HepG2 (cell line): ENCODE measurements around the gene HDGF. TPM values are rescaled to one million over a fixed set of nuclear protein-coding genes. Genes with fewer than 3 reads are reported as not detected.
A peak's percentile ranks its signal among the peaks of the same experiment; 100 is the strongest.

ENCODE experiments used
- ATAC-seq: fragments of 200-7000 bp; cut with Tn5 transposase; 3 replicates; pipeline ENCODE4 v1.9.1; 2020; ENCODE audit warnings: mild to moderate bottlenecking, moderate library complexity
- BruUV-seq: library from RNA; stranded (reverse); fragments of 400-500 nt; replicated peaks from 2 replicates; lab custom pipeline; 2021; lab: Mats Ljungman, UMichigan
- CTCF ChIA-PET: fragments of 300-600 bp; formaldehyde crosslinking; extraction: SDS; loops from one replicate; lab custom pipeline; 2021; ENCODE audit warnings: low total read pairs, inconsistent platforms, low intra/inter-chr PET ratio; lab: Yijun Ruan, JAX
- POLR2A ChIA-PET: fragments of 350-600 bp; sonication (Branson Sonifier 250); formaldehyde crosslinking; loops from one replicate; lab custom pipeline; 2020; ENCODE audit warnings: antibody characterized with exemption, inconsistent platforms; lab: Yijun Ruan, JAX
- DNase-seq: peaks from one replicate; pipeline ENCODE4 v3.0.0-alpha.2; 2015; ENCODE audit warnings: low spot score
- FAIRE-seq: peaks from 3 replicates; lab custom pipeline; 2011; peaks lifted over from hg19 to GRCh38; lab: Jason Lieb, UNC
- H2AFZ ChIP-seq: one replicate; pipeline ENCODE4 v1.6.1; 2011; ENCODE audit warnings: low read length, inconsistent platforms
- H3K27ac ChIP-seq: fragments of 300-600 bp; 3 replicates; pipeline ENCODE4 v1.8.0; 2011; ENCODE audit warnings: mixed run types, mild to moderate bottlenecking, mixed read lengths, low read length, inconsistent platforms; ENCODE audit not compliant: insufficient read depth; ENCODE audit errors: extremely low read length
- H3K27me3 ChIP-seq, 2 experiments: fragments of 200-600 bp in 1 of 2; 2 replicates in 1 of 2; 3 replicates in 1 of 2; pipeline versions ENCODE4 v1.6.0 to v1.8.0; 2011; ENCODE audit warnings: low read length in 2 of 2, mild to moderate bottlenecking in 2 of 2, moderate library complexity in 2 of 2, inconsistent platforms in 1 of 2; ENCODE audit not compliant: insufficient read depth in 2 of 2, control insufficient read depth in 1 of 2
- H3K36me3 ChIP-seq, 2 experiments: fragments of 200-600 bp in 1 of 2; replicated peaks in 1 of 2; 2 replicates in 1 of 2; 3 replicates in 1 of 2; pipeline versions ENCODE4 v1.5.1 to v1.8.0; 2011; ENCODE audit warnings: low read length in 2 of 2, inconsistent platforms in 1 of 2; ENCODE audit not compliant: insufficient read depth in 2 of 2, control insufficient read depth in 1 of 2
- H3K4me1 ChIP-seq: 2 replicates; pipeline ENCODE4 v1.5.1; 2012; ENCODE audit warnings: low read length, inconsistent platforms; ENCODE audit not compliant: insufficient read depth
- H3K4me2 ChIP-seq: 2 replicates; pipeline ENCODE4 v1.6.0; 2011; ENCODE audit warnings: low read depth, low read length, inconsistent platforms
- H3K4me3 ChIP-seq, 3 experiments: fragments of 200-600 bp in 1 of 3; sonication (generic), shearing (Covaris generic) in 1 of 3; replicated peaks in 1 of 3; 2 replicates each; pipeline ENCODE4 v1.5.1; 2011 to 2016; ENCODE audit warnings: low read length in 3 of 3, inconsistent platforms in 2 of 3, low read depth in 2 of 3, mild to moderate bottlenecking in 2 of 3, control low read depth in 1 of 3, mixed read lengths in 1 of 3; ENCODE audit not compliant: insufficient read depth in 1 of 3
- H3K79me2 ChIP-seq: one replicate; pipeline ENCODE4 v1.6.1; 2011; ENCODE audit warnings: low read length, inconsistent platforms; ENCODE audit not compliant: insufficient read depth
- H3K9ac ChIP-seq: 2 replicates; pipeline ENCODE4 v1.6.0; 2011; ENCODE audit warnings: mild to moderate bottlenecking, low read depth, low read length, inconsistent platforms; ENCODE audit not compliant: insufficient read depth
- H3K9me3 ChIP-seq: 2 replicates; pipeline ENCODE4 v1.5.1; 2012; ENCODE audit warnings: mild to moderate bottlenecking, low read length
- H4K20me1 ChIP-seq: 2 replicates; pipeline ENCODE4 v1.6.0; 2011; ENCODE audit warnings: inconsistent platforms, mild to moderate bottlenecking, low read length, moderate library complexity; ENCODE audit not compliant: insufficient read depth
- HNRNPH1 ChIP-seq: fragments of 200-400 bp; formaldehyde crosslinking; optimal IDR thresholded peaks from 2 replicates; pipeline ENCODE3; 2017; ENCODE audit warnings: mild to moderate bottlenecking, low read depth, low read length
- KLF16 ChIP-seq, 2 experiments: sonication (generic) in 1 of 2; formaldehyde crosslinking in 1 of 2; IDR thresholded peaks; 2 replicates each; pipeline versions ENCODE4 v1.6.1 to v1.8.0; 2016 to 2023; ENCODE audit warnings: missing genetic modification reagents in 2 of 2, missing compliant biosample characterization in 1 of 2
- KMT2B ChIP-seq: IDR thresholded peaks from 2 replicates; pipeline ENCODE4 v1.6.1; 2016; ENCODE audit warnings: missing genetic modification reagents, missing compliant biosample characterization
- PHF20 ChIP-seq: sonication (generic); formaldehyde crosslinking; IDR thresholded peaks from 2 replicates; pipeline ENCODE4 v1.5.0; 2020; ENCODE audit warnings: mild to moderate bottlenecking, missing genetic modification reagents
- REXO4 ChIP-seq: sonication (generic); formaldehyde crosslinking; IDR thresholded peaks from 2 replicates; pipeline ENCODE4 v1.8.0; 2022; ENCODE audit warnings: missing genetic modification reagents, mild to moderate bottlenecking, borderline replicate concordance
- TFDP2 ChIP-seq: sonication (generic); formaldehyde crosslinking; IDR thresholded peaks from 2 replicates; pipeline ENCODE4 v1.4.0; 2020; ENCODE audit warnings: missing genetic modification reagents
- ZNF101 ChIP-seq: sonication (generic); formaldehyde crosslinking; IDR thresholded peaks from 2 replicates; pipeline ENCODE4 v1.4.0; 2020; ENCODE audit warnings: mild to moderate bottlenecking, low read depth, missing genetic modification reagents, borderline replicate concordance
- ZNF44 ChIP-seq: sonication (generic); formaldehyde crosslinking; IDR thresholded peaks from 2 replicates; pipeline ENCODE4 v1.5.1; 2020; ENCODE audit warnings: mild to moderate bottlenecking, missing genetic modification reagents
- ZNF75D ChIP-seq: sonication (generic); formaldehyde crosslinking; IDR thresholded peaks from 2 replicates; pipeline ENCODE4 v1.8.1; 2023; ENCODE audit warnings: missing genetic modification reagents, mild to moderate bottlenecking, borderline replicate concordance
- ZSCAN29 ChIP-seq: sonication (generic); formaldehyde crosslinking; conservative IDR thresholded peaks from 2 replicates; pipeline ENCODE4 v1.4.0; 2020; ENCODE audit warnings: mild to moderate bottlenecking, missing genetic modification reagents
- WGBS: methylation state at CpG from one replicate; pipeline ENCODE4 v1.1.6; 2017; ENCODE audit warnings: low lambda C conversion rate; 5-methylcytosine and 5-hydroxymethylcytosine counted together
- in situ Hi-C: cut with HindIII; loops from 2 replicates; pipeline ENCODE4 v1.10.0; 2017; ENCODE audit warnings: low pct_unique_long_range_greater_than_20kb; ENCODE audit not compliant: extremely low pct_ligation_motif_present
- intact Hi-C: fragments of 100-400 bp; cut with micrococcal nuclease; formaldehyde crosslinking; loops from one replicate; pipeline ENCODE4 v1.10.0; 2022; ENCODE audit not compliant: unreplicated experiment
- polyA plus RNA-seq, 8 experiments: library from polyadenylated mRNA; depleted of rRNA in 3 of 8; stranded (reverse) in 7 of 8; unstranded in 1 of 8; fragments of >200 nt; fragmentation: Illumina TruSeq in 4 of 8; extraction: Trizol in 4 of 8; gene quantifications; 2 replicates each; pipeline versions ENCODE4 v1.2.1 to v1.2.3, GENCODE V29; 2011 to 2016; ENCODE audit warnings: low read depth in 4 of 8, missing spikeins in 1 of 8, mixed read lengths in 1 of 8; ENCODE audit not compliant: insufficient read depth in 1 of 8
- total RNA-seq, 5 experiments: library from RNA; depleted of rRNA; stranded (reverse); fragments of >200 nt; fragmentation: Illumina TruSeq; extraction: Trizol; gene quantifications; 2 replicates each; pipeline ENCODE4 v1.2.3, GENCODE V29; 2016; ENCODE audit warnings: low read depth in 1 of 5
- TF ChIP-seq, protein P1 (sequence below): sonication (generic); formaldehyde crosslinking; IDR thresholded peaks from 2 replicates; pipeline ENCODE4 v1.4.0; 2020; ENCODE audit warnings: mild to moderate bottlenecking, missing genetic modification reagents

The HDGF gene
- total and polyA plus RNA-seq, 2 of the 13 experiments (the other 11 are each of a cell fraction or from before 2014, with no cell fraction given), result 156 to 196 TPM

- TF ChIP-seq, protein P1, sequence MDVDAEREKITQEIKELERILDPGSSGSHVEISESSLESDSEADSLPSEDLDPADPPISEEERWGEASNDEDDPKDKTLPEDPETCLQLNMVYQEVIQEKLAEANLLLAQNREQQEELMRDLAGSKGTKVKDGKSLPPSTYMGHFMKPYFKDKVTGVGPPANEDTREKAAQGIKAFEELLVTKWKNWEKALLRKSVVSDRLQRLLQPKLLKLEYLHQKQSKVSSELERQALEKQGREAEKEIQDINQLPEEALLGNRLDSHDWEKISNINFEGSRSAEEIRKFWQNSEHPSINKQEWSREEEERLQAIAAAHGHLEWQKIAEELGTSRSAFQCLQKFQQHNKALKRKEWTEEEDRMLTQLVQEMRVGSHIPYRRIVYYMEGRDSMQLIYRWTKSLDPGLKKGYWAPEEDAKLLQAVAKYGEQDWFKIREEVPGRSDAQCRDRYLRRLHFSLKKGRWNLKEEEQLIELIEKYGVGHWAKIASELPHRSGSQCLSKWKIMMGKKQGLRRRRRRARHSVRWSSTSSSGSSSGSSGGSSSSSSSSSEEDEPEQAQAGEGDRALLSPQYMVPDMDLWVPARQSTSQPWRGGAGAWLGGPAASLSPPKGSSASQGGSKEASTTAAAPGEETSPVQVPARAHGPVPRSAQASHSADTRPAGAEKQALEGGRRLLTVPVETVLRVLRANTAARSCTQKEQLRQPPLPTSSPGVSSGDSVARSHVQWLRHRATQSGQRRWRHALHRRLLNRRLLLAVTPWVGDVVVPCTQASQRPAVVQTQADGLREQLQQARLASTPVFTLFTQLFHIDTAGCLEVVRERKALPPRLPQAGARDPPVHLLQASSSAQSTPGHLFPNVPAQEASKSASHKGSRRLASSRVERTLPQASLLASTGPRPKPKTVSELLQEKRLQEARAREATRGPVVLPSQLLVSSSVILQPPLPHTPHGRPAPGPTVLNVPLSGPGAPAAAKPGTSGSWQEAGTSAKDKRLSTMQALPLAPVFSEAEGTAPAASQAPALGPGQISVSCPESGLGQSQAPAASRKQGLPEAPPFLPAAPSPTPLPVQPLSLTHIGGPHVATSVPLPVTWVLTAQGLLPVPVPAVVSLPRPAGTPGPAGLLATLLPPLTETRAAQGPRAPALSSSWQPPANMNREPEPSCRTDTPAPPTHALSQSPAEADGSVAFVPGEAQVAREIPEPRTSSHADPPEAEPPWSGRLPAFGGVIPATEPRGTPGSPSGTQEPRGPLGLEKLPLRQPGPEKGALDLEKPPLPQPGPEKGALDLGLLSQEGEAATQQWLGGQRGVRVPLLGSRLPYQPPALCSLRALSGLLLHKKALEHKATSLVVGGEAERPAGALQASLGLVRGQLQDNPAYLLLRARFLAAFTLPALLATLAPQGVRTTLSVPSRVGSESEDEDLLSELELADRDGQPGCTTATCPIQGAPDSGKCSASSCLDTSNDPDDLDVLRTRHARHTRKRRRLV (CRISPR knock-in tag), result no peak
Observed at GRCh38 chr1:156726549-156727226, 24.8 kb downstream of the HDGF start (continued).

DNA sequence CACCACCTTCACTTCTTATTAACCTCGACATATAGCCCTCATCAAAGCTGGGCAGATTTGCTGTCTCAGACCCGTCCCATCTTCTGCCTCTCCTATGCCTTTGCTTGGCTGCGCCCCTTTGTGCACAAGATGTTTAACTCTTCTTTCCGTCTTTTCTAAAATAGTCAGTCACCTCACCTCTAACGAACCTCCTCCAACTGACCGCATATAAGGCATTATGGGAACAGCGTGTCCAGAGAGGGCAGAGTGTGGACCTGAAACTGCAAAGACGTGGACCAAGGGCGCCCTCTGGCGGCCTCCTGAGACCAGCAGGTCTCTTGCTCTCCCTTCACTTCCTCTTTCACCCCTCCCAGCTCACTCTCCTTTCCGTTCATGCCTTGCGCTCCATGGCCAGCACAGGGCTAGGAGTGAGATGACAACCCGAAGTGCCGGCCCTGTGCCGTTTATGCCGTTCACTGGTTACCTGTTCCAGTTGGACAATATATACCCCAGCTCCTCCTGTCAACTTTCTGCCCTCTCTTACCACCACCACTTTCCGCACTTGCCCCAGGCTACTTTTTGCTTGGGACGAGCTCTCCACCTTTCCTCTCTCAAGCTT lies 25.7 kb downstream of the HDGF start:
- ATAC-seq, result peak; percentile 80
- intact Hi-C loops, result loop anchor here (1.0 to 10.0 kb wide), 4 partner anchors 36 to 72 kb away; partner anchors contain the start of gene PRCC
- TF ChIP-seq KLF16 (CRISPR knock-in tag; IDR thresholded peaks at IDR 0.05), result peak in 1 of 2 experiments; percentile 9; a peak in 1 of 4 replicates
- no peak for TF ChIP-seq ZNF44 (CRISPR knock-in tag)
- TF ChIP-seq REXO4 (CRISPR knock-in tag), result no peak
- peak; percentile 62; the same call in 1 of the 2 replicates for TF ChIP-seq PHF20 (CRISPR knock-in tag)
- TF ChIP-seq ZNF101, result no peak
- no peak for TF ChIP-seq ZSCAN29 (CRISPR knock-in tag)
- no peak for TF ChIP-seq HNRNPH1
- 0 out of 2 replicates have a peak, but pooled peaks have one; percentile 27 for TF ChIP-seq TFDP2
- no peak for TF ChIP-seq ZNF75D (CRISPR knock-in tag)
- no peak for TF ChIP-seq KMT2B (CRISPR knock-in tag)

More for the DNA sequence above, 25.7 kb downstream of the HDGF start:
- no peaks in the 10 kb centered on the region for H3K9me3 ChIP-seq
- H3K27me3 ChIP-seq, result no peaks in the 10 kb centered on the region; a peak in 1 of 5 replicates
- CTCF ChIA-PET, result interaction anchor here (1.1 to 5.7 kb wide), 9 partner anchors 11 to 99 kb away, joined by 3 to 119 read pairs (median 6); partner anchors contain the start of gene CRABP2
- peaks cover 17% of the 10 kb centered on the region for H4K20me1 ChIP-seq
- BruUV-seq, result no TSS peak
- DNase-seq (peak; percentile 84), FAIRE-seq (peak; percentile 72)
- H2AFZ ChIP-seq, result no peak overlapping the region
- peaks cover 49% of the 10 kb centered on the region for H3K4me1 ChIP-seq
- peak overlapping the region; percentile 46 to 100 (median 98); a peak in 5 of 6 replicates for H3K4me3 ChIP-seq
- H3K79me2 ChIP-seq, result peaks cover 59% of the 10 kb centered on the region
- peak overlapping the region; percentile 97 for H3K4me2 ChIP-seq
- 20% methylated on average over 18 of the region's 18 CpGs for WGBS
- H3K9ac ChIP-seq, result peak overlapping the region; percentile 89
- H3K27ac ChIP-seq, result no peak overlapping the region
- POLR2A ChIA-PET, result interaction anchor here (0.6 to 5.7 kb wide), 11 partner anchors 15 to 134 kb away, joined by 3 to 100 read pairs (median 7); partner anchors contain the start of genes CRABP2, HDGF, INSRR and MRPL24
- peaks cover 15 to 30% of the 10 kb centered on the region in 2 experiments for H3K36me3 ChIP-seq
- in situ Hi-C loops, result loop anchor here (5.0 kb wide), 2 partner anchors 38 to 42 kb away; partner anchors contain the start of gene PRCC
